A549 treated with DMSO at 1 μM for 4 hours (cell line): ENCODE measurements around the gene LMF1. TPM values are rescaled to one million over a fixed set of nuclear protein-coding genes. Genes with fewer than 3 reads are reported as not detected.

ENCODE experiments used
- total RNA-seq: library from RNA; stranded (reverse); fragments of 200-300 nt; extraction: Qiagen RNA extraction; gene quantifications from 5 replicates; pipeline ENCODE4 v1.2.3, GENCODE V29; 2022; ENCODE audit warnings: low read depth

LMF1 gene
- total RNA-seq, result 8.0 to 11.4 TPM (median 8.5 TPM) in 5 replicates

DNA sequence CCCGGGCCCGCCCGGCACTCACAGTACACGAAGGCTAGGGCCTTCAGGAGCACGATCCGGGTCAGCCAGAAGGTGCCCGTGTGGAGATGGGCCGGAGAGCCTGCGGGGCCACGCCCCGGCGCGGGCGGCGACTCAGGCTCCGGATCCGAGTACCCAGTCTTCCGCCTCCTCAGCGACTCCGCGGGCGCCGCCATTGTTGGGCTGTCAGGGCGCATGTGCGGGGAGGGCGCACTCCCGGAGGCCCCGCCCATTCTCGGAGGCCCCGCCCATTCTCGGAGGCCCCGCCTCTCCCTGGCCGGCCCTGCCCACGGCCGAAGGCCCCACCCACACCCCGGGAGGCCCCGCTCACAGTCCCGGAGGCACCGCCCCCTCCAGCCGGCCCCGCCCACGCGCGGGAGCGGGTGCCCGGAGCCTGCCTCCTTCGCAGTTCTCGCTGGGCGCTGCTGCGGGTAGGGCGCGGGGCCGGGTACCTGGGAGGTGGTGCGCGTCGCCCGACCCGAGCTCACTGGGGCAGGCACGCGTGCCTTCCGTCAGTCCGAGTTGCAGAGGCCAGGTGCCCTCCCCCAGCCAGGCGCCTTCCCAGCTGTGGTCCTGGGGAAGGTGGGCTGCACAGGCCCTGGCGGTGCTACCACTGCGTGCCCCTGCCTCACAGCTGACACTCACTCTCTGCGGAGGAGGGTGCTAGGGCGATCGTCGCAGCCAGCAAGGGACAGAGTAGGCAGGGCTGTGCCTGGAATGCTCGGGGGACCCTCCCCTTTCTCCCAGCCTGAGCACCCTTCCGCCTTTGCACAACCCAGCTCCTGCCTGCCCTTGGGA is at the start of gene LMF1:
TSS of gene LMF1 (minus strand) at position 219 of the 816 bp plus-strand sequence. CDS start at position 215, 4 bp downstream.

DNA sequence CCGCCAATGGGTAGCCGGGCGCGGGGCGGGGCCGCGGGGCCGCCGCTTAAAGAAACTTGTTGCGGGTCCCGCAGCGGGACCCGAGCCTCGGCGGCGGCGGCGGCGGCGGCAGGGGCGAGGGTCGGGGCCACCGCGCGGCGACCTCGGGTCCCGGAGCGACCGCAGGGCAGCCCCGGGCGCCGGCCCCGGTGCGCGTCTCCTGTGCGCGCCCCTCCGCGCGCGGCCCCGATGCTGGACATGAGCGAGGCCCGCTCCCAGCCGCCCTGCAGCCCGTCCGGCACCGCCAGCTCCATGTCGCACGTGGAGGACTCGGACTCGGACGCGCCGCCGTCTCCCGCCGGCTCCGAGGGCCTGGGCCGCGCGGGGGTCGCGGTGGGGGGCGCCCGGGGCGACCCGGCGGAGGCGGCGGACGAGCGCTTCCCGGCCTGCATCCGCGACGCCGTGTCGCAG is 10.9 kb upstream of the LMF1 start, which contains the start of gene SOX8:
TSS of gene SOX8 (plus strand) at position 76 of the 450 bp plus-strand sequence. CDS start at position 229, 153 bp downstream.

Other genes starting within 250 kb of the LMF1 start
- gene ANTKMT, start 249.8 kb downstream of the LMF1 start, total RNA-seq, result 26.6 to 61.4 TPM (median 50.6 TPM) in 5 replicates
- 3.6 to 6.4 TPM (median 5.5 TPM) in 5 replicates for gene CCDC78, start 244.5 kb downstream of the LMF1 start, total RNA-seq
- gene HAGHL, start 243.9 kb downstream of the LMF1 start, total RNA-seq, result 15.6 to 20.5 TPM (median 17.4 TPM) in 5 replicates
- gene CIAO3, start 230.0 kb downstream of the LMF1 start, total RNA-seq, result 18.9 to 25.8 TPM (median 23.7 TPM) in 5 replicates
- 2.1 to 2.5 TPM (median 2.2 TPM) in 5 replicates for gene MSLN, start 210.2 kb downstream of the LMF1 start, total RNA-seq
- gene RPUSD1, start 182.6 kb downstream of the LMF1 start, total RNA-seq, result 34.1 to 56.4 TPM (median 47.4 TPM) in 5 replicates
- gene CHTF18, start 182.4 kb downstream of the LMF1 start, total RNA-seq, result 13.3 to 26.7 TPM (median 24.8 TPM) in 5 replicates
- gene GNG13, start 170.2 kb downstream of the LMF1 start, total RNA-seq, result not detected in 5 replicates
- gene SOX8, start 10.8 kb upstream of the LMF1 start, total RNA-seq, result 1.4 to 1.6 TPM (median 1.5 TPM) in 5 replicates
- 0.11 to 0.30 TPM (median 0.26 TPM) in 5 replicates for gene SSTR5, start 101.8 kb upstream of the LMF1 start, total RNA-seq
- gene C1QTNF8, start 125.3 kb upstream of the LMF1 start, total RNA-seq, result not detected in 5 replicates
- gene CACNA1H, start 182.1 kb upstream of the LMF1 start, total RNA-seq, result 6.9 to 13.9 TPM (median 10.5 TPM) in 5 replicates